Activated CD4-positive, alpha-beta T cell treated with anti-CD3 and anti-CD28 coated beads, Interleukin-2, amount 50 U/mL, for 48 hours (primary cell): ENCODE data around the gene SLC37A1.
A peak's percentile ranks its signal among the peaks of the same experiment; 100 is the strongest.

Experiments used
- DNase-seq, 2 experiments: peaks; one replicate each; pipeline ENCODE4 v3.0.0-alpha.2; 2020

Gene SLC37A1

DNA sequence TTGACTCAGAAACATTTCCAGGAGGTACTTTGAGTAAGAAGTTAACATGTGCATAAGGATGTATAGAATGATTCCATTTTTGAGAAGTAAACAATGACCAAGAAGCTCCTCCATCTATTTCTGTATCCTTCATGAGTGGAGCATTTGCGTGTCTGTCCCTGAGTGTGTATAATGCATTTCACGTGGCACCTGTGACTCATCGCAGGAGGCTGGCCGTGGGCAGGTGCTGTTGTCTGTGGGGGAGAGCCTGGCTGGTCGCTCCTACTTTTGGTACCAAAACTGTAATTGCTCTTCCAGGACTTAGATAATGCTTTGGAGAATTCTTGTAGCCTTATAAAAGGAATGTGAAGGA, 16.5 kb downstream of the SLC37A1 start:
- DNase-seq = peak; percentile 23 to 37

DNA sequence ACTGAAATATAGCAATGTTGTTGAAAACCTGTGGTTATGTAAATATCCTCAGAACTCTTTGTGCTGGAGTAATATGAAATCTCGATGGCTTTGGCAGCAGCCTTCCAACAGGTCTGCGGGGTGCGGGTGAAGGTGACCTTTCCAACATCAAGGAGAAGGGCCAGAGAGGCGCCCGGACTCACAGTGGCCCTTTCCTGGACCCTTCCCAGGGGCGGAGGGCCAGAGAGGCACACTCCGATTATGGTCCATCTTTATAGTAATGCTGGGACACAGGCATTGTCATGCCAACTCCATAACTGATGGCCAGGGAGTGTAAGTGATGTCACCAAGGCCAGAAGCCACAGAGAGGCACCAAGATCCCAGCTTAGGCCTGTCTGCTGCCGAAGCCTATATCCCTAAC, 18.1 kb downstream of the SLC37A1 start:
- DNase-seq = no peak

DNA sequence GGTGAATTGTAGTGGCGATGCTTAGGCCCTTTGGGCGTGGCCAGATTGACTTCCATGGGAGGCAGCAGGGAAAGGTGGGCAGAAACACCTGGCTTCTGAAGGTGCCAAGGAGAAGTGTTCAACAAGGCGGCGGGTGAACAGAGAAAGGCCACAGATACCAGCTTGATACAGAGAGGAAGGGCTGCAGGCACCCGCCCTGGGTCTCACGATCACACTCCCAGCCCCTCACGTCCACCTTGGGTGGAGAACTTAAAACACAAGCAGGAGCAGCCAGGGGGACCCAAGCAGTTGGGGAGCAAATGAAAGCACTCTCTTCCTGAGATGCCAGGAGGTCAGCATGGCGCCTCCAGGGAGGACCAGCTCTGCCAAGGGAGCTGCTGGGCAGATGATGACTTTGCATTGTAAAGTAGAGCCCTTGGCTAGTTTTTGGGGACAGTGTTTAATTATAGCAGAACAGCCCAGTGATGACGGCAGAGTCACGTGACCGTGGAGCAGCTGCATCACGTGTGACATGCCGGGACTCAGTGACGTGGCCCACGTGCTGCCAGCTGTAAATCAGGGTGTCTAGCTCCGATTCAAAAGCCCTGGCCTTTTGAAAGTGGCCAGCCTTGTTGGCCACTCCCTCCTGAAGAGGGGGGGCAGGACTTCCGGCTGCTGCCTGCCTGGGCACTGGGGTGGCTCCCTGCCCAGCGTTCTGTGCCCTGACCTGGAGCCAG, 19.0 kb downstream of the SLC37A1 start:
- DNase-seq = no peak

DNA sequence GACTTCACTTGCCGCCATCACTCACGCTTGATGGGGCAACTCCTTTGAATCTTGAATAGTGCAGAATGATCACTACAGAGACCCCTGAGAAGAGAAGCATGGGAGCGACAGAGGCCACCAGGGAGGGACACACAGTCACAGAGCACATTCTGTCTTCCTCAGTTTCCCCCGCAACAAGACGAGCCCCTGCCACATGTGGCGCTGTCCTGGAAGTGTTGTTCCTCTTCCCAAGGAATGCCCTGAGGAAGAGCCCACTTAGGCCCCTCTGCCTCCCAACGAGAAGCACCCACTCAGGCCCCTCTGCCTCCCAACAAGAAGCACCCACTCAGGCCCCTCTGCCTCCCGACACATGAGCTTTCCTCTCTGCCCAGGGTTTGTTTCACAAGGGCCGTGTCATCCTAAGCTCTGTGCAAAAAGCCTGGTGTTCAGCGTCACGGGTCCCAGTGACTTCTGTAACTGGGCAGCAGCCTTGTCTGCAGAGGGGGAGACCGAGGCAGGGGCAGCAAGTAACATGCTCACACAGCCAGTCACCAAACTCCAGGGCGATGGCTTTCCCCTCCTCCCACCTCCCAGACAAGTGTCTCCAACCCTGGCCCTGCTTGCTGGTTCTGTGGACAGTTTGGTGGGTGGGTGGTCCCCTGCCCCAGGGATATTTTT, 19.8 kb downstream of the SLC37A1 start:
- no peak for DNase-seq

DNA sequence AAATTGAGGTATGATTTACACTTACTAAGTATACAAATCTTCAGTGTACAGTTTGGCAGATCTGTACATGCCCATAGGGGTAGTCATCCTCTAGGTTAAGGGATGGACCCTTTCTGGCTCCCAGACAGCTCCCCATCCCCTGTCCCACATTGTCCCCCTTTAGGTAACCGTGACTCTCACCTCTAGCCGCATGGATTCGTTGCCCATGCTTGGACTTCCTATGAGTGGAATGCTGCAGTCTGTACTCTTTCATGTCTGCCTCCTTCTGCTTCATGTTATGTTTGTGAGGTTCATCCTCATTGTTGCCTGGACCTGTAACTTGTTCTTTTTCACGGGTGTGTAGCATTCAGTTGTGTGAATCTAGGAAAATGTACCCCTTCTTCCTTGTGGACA, 20.3 kb downstream of the SLC37A1 start:
- no peak for DNase-seq

DNA sequence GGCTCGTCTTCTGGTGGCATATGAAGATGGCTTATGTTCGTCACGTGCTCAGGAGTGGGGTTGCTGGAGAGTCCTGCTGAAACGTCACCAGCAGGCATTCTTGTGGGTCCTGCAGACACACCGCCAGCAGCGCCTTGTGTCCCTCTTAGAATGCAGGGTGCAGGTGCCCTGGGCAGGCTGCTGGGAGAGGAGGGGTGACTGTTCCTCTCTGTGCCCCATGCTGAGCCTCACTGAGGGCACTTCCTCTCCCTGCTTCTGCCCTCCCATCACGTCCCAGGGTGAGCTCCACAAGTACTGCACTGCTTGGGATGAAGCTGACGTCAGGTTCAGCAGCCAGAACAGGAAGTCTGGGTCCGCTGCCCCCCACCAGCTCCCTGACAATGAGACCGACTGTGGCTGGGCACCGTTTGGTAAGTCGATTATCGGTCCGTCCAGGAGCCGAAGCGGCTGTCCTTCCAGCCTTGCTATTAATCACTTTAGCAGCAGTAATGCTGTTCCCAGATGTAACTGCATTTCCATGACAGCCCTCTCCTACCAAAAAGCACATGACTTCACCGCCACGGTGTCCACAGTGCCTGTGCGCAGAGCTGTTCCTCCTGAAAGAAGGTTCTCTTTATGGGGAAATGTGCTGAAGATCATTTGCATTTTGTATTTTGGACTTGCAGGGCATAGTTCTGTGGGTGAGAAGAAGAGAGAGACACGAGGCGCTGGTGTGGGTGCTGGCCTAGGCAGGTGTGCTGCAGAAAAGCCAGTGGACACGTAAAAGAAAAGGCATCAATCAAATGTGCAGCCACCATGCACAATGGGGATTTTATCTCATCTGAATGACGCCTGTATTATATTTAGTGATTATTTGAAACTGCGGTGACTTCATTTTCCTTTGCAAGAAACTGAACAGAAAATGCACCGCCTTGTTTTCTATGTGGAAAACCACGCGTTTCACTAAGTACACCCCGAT, 21.0 kb downstream of the SLC37A1 start:
- no peak for DNase-seq

DNA sequence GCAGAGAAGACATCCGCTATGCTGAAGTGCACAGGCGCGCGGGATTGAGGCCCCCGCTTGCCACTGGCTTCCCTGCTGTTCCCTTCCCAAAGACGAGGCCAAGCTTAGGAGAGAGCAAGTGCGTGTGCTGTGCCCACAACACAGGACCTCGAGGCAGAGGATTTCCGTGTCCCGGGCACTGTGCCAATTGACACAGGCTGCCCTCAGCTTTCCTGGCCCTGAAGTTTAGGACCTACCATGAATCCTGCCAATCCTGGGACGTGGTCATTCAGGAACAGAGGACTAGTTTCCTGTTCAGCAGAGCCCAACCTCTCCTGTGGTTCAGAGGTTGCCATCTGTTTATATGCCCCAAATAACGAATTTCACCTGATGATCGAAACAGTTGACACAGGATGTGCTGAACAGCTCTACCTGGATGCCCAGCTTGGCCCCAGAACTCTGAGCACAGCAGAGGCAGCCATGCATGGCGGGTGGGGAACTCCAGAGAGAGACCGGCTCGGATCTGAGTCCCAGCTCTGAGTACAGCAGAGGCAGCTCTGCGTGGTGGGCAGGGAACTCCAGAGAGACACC, 22.0 kb downstream of the SLC37A1 start:
- no peak for DNase-seq

DNA sequence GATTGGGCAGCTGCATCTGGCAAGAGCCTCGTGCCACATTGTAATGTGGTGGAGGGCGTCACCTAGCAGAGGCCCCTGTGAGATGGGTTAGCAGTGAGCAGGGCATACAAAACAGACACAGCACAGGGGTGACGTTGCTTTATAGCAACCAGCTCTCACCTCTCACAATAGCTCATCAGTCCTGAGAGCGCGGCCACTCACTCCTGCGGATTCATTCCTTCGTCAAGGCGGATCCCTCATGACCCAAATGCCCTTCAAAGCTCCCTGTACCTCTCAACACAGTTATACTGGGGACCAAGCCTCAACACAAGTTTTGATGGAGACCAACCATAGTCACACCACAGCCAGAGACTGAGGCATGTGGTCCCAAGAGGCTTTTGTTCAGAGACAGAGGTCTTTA, 22.9 kb downstream of the SLC37A1 start:
- DNase-seq = no peak

DNA sequence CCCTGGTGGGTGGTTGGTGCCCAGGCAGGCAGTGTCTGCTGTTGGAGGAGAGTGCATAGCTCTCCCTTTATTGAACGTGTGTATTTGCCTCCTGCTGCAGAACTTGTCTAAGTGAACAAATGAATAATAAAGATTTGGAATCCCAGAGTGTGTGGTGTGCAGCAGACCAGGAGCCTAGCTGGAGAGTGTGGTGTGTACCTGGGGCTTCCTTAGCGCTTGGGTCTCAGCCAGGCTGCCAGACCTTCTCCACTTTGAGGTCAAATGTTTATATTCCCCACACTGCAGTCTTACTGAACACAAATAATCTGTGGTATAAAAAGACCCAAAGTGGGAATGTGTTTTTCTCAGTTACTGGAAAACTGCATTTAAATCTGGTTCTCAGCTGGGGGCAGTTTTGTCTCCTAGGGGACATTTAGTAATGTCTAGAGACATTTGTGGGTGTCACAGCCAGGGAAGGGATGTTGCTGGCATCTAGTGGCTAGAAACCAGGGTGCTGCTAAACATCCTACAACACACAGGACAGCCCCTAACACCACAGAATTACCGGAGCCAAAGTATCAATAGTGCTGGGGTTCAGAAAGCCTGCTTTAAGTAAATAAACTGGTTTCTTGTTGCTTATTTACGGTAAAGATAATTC, 23.6 kb downstream of the SLC37A1 start:
- no peak for DNase-seq

DNA sequence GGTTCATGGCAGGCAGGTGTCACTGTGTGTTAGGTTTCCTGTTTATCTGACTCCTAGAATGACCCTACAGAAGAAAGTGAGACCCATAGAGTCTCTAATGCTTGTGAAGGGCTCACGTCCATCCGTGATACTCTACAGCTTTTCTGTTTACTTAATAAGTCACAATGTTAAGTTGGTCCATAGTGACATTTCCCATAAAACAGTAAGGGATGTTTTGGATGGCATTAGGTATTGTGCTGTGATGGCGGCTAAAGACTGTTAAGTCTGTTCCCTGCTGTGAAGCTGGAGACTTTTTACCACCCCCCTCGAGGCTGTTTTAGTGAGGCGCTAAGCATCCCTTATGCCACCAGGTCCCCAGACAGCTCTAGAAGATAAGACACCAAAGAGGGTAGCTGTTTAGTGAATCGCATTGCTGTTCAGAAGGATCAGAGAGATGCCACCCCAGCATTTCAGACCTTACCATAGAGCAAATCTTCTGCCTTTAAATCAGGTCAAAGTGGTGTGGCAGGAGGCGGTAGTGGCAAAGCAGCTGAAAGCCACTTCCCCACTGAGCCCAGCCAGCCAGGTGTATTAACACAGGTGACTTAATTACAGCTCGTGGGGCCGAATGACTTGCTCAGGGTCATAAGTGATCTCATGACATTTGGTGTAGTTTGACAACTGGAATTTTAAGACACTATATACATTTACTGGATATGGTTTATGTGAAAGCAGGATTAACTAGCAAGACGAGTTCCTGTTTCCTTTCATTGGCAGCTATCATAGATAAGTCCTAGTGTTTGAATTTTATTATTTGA, 25.0 kb downstream of the SLC37A1 start:
- no peak for DNase-seq

DNA sequence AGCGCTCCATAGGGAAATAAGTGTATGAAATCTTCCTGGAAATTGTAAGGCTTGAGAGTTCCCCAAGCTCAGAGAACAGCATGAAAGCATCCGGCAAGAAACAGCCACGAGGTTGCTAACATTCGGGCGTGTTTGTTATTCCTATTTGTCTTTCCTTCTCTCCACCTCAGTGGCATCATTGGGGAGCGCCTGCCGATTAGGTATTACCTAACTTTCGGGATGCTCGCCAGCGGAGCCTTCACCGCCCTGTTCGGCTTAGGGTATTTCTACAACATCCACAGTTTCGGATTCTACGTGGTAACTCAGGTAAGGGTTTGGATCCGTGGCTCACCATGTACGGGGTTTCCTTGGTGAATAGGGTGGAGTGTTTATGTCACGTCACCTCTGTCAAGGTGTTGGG, 25.7 kb downstream of the SLC37A1 start:
- no peak for DNase-seq

DNA sequence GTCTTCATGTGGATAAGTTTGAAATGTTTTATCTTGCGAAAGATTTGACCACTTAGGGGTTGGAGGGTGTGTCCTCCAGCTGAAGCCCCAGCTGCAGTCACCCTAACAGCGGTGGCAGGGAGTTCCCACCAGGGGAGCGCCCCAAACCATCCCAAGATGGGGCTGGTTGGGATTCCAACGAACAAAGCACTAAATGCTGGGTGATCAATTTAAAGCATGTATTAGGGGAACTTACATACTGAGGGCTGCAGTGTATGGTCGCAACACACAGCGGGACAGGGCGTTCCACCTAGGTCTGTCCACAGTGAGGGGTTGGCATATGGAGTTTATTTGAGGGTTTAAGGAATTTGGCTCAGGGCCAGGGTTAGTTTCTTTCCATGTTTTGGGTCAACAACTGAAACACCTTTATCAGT, 26.3 kb downstream of the SLC37A1 start:
- DNase-seq = no peak

DNA sequence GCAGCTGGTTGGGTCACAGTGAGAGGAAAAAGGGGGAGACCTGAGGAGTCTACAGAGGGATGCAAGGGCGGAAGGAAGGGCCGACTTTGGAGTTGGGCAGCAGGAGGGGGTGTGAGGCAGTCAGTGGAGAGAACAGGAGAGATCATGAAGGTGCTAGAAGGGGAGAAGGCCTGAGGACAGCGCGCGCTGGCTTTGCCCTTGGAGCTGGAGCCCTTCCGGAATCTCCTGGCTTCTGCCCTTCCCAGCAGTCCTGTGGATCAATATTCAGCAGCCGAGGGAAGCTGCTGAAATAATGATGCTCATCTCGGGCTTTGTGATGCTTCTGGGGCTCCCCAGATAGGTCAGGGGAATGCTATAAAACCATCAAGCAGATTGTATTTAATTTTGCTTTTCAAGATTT, 26.7 kb downstream of the SLC37A1 start:
- DNase-seq = no peak

DNA sequence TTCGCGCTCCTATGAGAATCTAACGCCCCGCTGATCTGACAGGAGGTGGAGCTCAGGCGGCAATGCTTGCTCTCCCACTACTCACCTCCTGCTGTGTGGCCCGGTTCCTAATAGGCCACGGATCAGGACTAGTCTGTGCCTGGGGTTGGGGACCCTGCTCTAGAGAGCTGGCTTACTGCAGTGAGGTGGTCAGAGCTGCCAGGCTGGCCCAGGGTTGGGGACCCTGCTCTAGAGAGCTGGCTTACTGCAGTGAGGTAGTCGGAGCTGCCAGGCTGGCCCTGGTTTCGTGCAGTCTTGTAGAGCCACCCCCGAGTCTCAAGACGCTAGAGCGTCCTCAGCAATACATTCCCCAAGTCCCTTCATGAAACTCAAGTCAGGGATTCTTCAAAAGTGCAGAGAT, 27.5 kb downstream of the SLC37A1 start:
- DNase-seq = no peak

DNA sequence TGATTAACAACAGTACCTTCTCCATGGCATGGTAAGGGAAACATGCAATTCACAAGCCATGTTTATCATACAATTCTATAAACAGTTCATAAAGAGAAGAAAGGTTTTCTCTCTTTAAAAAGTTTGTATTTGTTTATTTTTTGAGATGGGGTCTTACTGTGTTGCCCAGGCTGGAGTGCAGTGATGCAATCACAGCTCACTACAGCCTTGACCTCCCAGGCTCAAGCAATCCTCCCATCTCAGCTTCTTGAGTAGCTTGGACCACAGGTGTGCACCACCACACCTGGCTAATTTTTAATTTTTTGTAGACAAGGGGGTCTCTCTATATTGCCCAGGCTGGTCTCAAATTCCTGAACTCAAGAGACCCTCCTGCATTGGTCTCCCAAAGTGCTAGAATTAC, 28.0 kb downstream of the SLC37A1 start:
- DNase-seq = no peak

DNA sequence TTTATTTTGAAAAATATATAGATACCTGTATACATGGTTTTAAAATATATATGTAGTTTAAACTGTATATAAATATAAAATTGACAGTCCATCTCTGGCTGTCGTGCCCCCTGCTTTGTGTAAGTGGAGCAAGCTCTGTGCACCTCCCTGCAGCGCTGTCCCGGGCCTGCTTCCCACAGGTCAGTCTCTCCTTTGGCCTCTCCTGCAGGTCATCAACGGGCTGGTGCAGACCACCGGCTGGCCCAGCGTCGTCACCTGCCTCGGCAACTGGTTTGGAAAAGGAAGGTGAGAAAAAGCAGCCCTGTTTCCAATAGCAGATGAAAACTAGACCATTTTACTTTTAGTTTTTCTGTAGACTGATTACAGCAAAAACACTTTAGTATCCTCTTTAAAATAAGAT, 28.5 kb downstream of the SLC37A1 start:
- no peak for DNase-seq

DNA sequence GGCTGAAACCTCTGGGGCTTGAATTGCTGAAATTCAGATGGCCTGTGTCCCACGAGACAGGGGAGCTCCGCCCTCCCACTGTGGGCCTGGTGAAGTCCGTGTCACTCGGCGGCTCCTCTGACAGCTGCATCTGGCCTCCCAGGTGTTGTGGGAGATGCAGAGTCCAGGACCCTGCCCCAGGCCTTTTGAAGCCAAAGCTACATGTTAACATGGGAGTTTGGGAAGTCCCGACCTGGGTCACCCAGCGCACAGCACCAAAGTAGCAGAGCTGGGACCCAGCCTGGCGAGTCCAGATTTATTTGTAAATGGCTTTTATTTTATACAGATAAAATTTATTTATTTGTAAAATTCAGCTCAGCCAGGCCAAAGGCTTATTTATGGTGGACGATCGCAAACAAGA, 28.9 kb downstream of the SLC37A1 start:
- DNase-seq = no peak

DNA sequence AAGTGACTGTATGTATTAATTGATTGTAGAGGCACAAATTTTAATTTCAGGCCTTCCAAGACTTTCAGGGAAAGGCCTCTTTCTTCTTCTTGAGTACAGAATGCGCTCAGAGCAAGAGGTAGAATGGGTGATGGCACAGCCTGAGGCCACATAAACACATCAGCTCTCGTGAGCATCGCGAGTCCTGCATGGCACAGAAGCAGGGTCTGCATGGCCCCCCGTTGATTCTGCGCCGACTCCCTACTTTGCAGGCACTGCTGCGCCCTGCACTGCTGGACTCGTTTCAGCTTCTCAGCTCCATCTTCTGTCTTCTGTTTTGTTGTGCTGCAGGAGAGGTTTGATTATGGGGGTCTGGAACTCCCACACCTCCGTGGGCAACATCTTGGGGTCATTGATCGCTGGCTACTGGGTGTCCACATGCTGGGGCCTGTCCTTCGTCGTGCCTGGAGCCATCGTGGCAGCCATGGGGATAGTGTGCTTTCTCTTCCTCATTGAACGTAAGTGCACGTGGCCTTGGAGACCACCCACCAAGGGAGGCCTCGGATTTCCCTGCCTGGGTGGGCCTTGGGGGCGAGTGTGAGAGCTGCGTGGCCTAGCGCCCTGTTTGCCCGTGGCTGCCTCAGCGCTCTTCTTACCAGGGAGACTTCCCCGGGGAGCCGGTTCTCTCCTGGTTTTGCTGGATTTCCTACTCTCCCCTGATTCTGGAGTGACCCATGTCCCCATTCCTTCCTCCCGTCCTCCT, 29.6 kb downstream of the SLC37A1 start:
- no peak for DNase-seq

DNA sequence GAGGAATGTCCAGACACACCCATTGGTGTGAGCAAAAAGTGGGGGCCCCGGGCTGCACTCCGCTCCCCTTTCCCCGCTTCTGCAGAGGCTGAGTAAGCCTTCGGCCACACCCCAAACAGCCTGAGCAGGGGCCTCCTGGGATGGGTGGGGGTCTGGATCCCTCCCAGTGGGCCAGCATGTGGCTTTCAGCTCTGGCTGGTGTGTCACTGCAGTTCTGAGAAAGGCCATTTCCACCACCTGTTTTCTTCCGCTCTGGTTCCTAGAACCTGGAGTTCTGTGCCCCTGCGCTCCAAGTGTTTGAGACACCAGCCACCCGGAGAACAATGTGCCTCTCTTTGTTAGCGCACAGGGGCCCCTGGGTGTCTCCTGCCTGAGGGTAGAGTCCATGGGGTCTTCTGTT, 30.9 kb downstream of the SLC37A1 start:
- no peak for DNase-seq

DNA sequence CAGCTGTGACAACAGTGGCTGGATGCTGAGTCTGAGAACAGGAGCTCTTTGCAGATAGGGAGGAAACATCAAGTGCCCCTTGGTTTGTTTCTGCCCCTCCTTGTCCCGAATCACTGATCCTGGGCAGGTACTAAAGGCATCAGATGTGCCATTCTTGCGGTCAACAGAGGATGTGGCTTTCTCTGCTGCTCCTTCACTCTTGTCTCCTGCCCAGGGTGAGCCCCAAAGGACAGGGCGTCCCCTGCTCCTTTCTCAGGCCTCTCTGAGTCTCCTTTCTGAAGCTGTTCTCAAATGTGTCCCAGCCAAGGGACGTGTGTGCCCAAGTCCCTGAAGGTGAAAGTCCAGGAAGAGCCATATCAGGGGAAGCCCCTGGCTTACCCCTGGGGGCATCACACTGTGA, 31.7 kb downstream of the SLC37A1 start:
- no peak for DNase-seq

DNA sequence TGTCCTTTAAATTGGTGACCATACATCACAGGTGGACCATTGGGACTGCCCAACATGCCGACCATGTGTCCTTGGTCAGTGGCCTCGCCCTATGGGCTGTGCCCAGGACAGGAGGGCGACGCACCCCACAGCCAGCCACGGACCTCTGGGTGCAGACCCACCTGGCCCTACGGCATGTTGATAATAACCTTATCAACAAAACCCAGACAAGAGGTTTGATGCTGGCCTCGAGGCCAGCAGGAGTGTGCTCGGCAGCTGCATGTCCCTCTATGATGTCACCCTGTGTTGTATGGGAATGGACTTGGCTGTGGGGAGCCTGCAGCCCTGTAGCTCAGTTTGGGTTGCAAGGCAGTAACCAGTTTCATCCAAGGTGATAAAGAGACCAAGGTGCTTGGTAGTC, 32.1 kb downstream of the SLC37A1 start:
- no peak for DNase-seq
